Activated CD8-positive, alpha-beta T cell treated with anti-CD3 and anti-CD28 coated beads for 36 hours (primary cell): ENCODE data around the gene HELZ2. TPM values are rescaled to one million over a fixed set of nuclear protein-coding genes. Genes with fewer than 3 reads are reported as not detected.

Experiments used
- ATAC-seq: fragments of 200-7000 bp; cut with Tn5 transposase; one replicate; pipeline ENCODE4 v1.10.0; 2021; ENCODE audit warnings: mild to moderate bottlenecking, moderate library complexity
- CTCF ChIA-PET: fragments of 350-600 bp; sonication (Branson Sonifier 250); formaldehyde crosslinking; loops from one replicate; lab custom pipeline; 2021; ENCODE audit warnings: antibody characterized with exemption; lab: Charles Lee
- POLR2A ChIA-PET: fragments of 350-600 bp; sonication (Branson Sonifier 250); formaldehyde crosslinking; loops from one replicate; lab custom pipeline; 2021; ENCODE audit warnings: antibody characterized with exemption; lab: Charles Lee
- DNase-seq: peaks from one replicate; pipeline ENCODE4 v3.0.0-alpha.2; 2020
- H3K27ac Mint-ChIP-seq: one replicate; pipeline ENCODE4 v1.8.0; 2021; ENCODE audit warnings: mild to moderate bottlenecking, mixed read lengths
- H3K27me3 Mint-ChIP-seq: one replicate; pipeline ENCODE4 v1.8.0; 2021; ENCODE audit warnings: mixed read lengths
- H3K36me3 Mint-ChIP-seq: one replicate; pipeline ENCODE4 v1.8.0; 2021; ENCODE audit warnings: low read depth, mixed read lengths
- H3K4me1 Mint-ChIP-seq: one replicate; pipeline ENCODE4 v1.8.0; 2021; ENCODE audit warnings: low read depth, mixed read lengths
- H3K4me3 Mint-ChIP-seq: one replicate; pipeline ENCODE4 v1.8.0; 2021; ENCODE audit warnings: mild to moderate bottlenecking, moderate library complexity, mixed read lengths
- H3K9me3 Mint-ChIP-seq: one replicate; pipeline ENCODE4 v1.8.0; 2021; ENCODE audit warnings: mixed read lengths
- CTCF ChIP-seq: fragments of 200-600 bp; IDR thresholded peaks from one replicate; pipeline ENCODE4 v1.8.0; 2022; ENCODE audit warnings: antibody characterized with exemption, mild to moderate bottlenecking
- intact Hi-C: fragments of 100-400 bp; cut with micrococcal nuclease; formaldehyde crosslinking; loops from one replicate; pipeline ENCODE4 v1.10.0; 2022
- total RNA-seq, 2 experiments: library from RNA; stranded (reverse); gene quantifications; one replicate each; pipeline ENCODE4 v1.2.3, GENCODE V29; 2021

The HELZ2 gene
- total RNA-seq, 2 experiments from 2014 or later = 14.3 to 17.6 TPM

- peaks cover 18% of the 10 kb centered on the region for H3K4me1 Mint-ChIP-seq
- intact Hi-C loops = no loop called here
- no peaks in the 10 kb centered on the region for H3K27me3 Mint-ChIP-seq
- ChIA-PET CTCF (interaction anchor here (1.2 to 1.7 kb wide), 3 partner anchors 12 to 32 kb away, joined by 5 to 6 read pairs (median 6); partner anchors contain the start of gene PTK6), POLR2A (interaction anchor here (1.3 kb wide), 1 partner anchor 30 kb away, joined by 3 read pairs; no protein-coding TSS in a partner anchor)
- no peak for TF ChIP-seq CTCF
- H3K27ac Mint-ChIP-seq = no peak overlapping the region
- H3K4me3 Mint-ChIP-seq = no peak overlapping the region
- ATAC-seq (no peak), DNase-seq (no peak)
- H3K36me3 Mint-ChIP-seq = no peaks in the 10 kb centered on the region
- H3K9me3 Mint-ChIP-seq = no peaks in the 10 kb centered on the region
These were observed 4.8 kb downstream of the HELZ2 start for GRCh38 chr20:63568986-63569949.

DNA sequence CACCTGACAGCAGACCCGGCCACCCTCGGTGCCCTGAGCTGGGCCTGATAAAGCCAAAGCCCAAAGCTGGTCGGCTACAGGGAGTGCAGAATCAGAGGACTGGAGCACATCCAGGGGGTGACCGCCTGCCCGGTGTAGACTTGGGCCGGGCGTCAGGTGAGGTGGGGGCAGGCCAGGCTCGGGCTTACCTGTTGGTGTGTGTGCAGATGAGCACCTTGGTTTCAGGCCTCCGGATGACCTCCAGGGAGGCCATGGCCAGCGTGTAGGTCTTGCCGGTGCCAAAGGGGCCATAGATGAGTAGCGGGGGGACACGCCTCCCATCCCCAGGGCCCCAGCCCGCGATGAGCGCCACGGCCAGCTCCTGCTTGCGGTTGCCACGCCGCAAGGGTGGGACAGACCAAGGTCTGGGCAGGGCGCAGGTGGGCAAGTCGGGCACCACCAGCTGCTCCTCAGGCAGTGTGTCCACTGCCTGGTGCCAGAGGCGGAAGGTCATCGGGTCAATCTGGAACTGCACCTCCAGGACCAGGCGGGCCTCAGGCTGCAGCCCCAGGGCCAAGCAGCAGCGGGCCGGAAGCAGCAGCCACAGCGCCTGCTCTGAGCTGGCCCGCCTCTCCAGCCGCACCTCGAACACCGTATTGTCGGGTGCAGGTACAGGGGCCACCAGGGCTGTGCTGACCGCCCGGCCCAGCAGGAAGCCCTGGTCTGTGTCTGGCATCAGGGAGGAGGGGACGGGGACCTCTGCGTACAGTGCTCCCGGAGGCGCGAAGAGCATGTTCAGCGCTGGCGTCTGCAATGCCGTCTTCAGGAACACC lies 5.7 kb downstream of the HELZ2 start:
- Mint-ChIP-seq H3K27ac (no peak overlapping the region), H3K27me3 (no peaks in the 10 kb centered on the region), H3K4me3 (peak overlapping the region; percentile 33), H3K4me1 (peaks cover 18% of the 10 kb centered on the region), H3K36me3 (no peaks in the 10 kb centered on the region), H3K9me3 (no peaks in the 10 kb centered on the region)
- ATAC-seq (no peak), DNase-seq (no peak)
- POLR2A ChIA-PET = interaction anchor here (1.0 to 1.3 kb wide), 2 partner anchors 29 to 466 kb away, joined by 3 read pairs; no protein-coding TSS in a partner anchor
- intact Hi-C loops = no loop called here
- TF ChIP-seq CTCF = no peak
- CTCF ChIA-PET = interaction anchor here (1.2 to 1.7 kb wide), 5 partner anchors 11 to 59 kb away, joined by 3 to 6 read pairs (median 4); partner anchors contain the start of gene GMEB2

GRCh38 chr20:63567386-63568169 lies 6.5 kb downstream of the HELZ2 start:
- ChIA-PET POLR2A (interaction anchor here (1.0 to 1.3 kb wide), 4 partner anchors 10 to 466 kb away, joined by 3 to 4 read pairs (median 4); no protein-coding TSS in a partner anchor), CTCF (interaction anchor here (0.6 to 1.7 kb wide), 7 partner anchors 15 to 297 kb away, joined by 3 to 6 read pairs (median 3); partner anchors contain the start of gene GMEB2)
- H3K4me3 Mint-ChIP-seq = peak overlapping the region; percentile 33
- peak overlapping the region; percentile 52 for H3K27ac Mint-ChIP-seq
- no peaks in the 10 kb centered on the region for H3K36me3 Mint-ChIP-seq
- intact Hi-C loops = no loop called here
- H3K27me3 Mint-ChIP-seq = no peaks in the 10 kb centered on the region
- DNase-seq (peak; percentile 80), ATAC-seq (peak; percentile 79)
- H3K9me3 Mint-ChIP-seq = no peaks in the 10 kb centered on the region
- H3K4me1 Mint-ChIP-seq = peaks cover 18% of the 10 kb centered on the region
- TF ChIP-seq CTCF = no peak

DNA sequence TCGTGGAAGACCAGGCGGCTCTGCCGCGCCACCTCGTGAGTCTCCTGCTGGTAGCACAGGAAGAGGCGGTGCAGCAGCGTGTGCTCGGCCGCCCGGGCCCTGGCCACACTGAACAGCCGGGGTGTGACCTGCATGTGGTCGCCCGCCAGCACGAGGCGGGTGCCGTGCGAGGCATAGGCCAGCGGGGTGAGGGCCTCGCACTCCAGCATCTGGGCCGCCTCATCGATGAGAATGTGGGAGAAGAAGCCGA lies 7.0 kb downstream of the HELZ2 start:
- Mint-ChIP-seq H3K4me3 (no peak overlapping the region), H3K36me3 (no peaks in the 10 kb centered on the region), H3K9me3 (no peaks in the 10 kb centered on the region), H3K27ac (no peak overlapping the region), H3K27me3 (no peaks in the 10 kb centered on the region), H3K4me1 (peaks cover 18% of the 10 kb centered on the region)
- CTCF ChIA-PET = interaction anchor here (0.6 to 1.5 kb wide), 5 partner anchors 16 to 298 kb away, joined by 3 to 4 read pairs (median 3); partner anchors contain the start of gene GMEB2
- DNase-seq (no peak), ATAC-seq (no peak)
- intact Hi-C loops = no loop called here
- POLR2A ChIA-PET = interaction anchor here (1.0 kb wide), 3 partner anchors 10 to 465 kb away, joined by 3 to 4 read pairs (median 4); no protein-coding TSS in a partner anchor
- TF ChIP-seq CTCF = no peak
